Measurements from ENCODE around the gene IL26.

DNA sequence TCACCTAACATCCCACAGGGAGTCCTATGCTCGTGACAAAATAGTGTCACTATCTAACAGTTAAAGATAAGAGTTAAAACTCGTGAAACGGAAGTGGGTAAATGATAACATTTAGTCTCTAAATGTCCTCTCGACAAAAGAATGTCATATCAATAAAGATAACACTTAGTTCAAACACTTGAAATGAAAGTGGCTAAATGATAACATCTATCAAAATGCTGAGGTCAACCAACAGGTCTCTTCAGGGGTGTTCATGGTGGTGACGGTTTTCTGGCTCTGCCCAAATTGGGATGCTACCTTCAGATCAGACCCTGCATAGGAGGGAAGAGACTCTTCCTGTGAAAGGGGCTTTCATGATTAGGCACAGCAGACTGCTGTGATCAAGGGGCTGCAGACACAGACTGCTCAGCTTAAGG is 22.1 kb downstream of the IL26 start:
- TF ChIP-seq, protein P1, sequence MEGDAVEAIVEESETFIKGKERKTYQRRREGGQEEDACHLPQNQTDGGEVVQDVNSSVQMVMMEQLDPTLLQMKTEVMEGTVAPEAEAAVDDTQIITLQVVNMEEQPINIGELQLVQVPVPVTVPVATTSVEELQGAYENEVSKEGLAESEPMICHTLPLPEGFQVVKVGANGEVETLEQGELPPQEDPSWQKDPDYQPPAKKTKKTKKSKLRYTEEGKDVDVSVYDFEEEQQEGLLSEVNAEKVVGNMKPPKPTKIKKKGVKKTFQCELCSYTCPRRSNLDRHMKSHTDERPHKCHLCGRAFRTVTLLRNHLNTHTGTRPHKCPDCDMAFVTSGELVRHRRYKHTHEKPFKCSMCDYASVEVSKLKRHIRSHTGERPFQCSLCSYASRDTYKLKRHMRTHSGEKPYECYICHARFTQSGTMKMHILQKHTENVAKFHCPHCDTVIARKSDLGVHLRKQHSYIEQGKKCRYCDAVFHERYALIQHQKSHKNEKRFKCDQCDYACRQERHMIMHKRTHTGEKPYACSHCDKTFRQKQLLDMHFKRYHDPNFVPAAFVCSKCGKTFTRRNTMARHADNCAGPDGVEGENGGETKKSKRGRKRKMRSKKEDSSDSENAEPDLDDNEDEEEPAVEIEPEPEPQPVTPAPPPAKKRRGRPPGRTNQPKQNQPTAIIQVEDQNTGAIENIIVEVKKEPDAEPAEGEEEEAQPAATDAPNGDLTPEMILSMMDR (IDR thresholded peaks at IDR 0.05) = no peak
- no peak for TF ChIP-seq POLR2A (IDR thresholded peaks at IDR 0.05)
